Esophagus (tissue), 2 donors: ENCODE results near the gene BMPR1B. TPM values are rescaled to one million over a fixed set of nuclear protein-coding genes. Genes with fewer than 3 reads are reported as not detected.

Experiments used
- H3K27ac ChIP-seq, 2 donors: one replicate each; pipeline ENCODE4 v1.5.1; 2013; ENCODE audit warnings: low read depth in 2 of 2, mild to moderate bottlenecking in 2 of 2, inconsistent platforms in 1 of 2, low read length in 1 of 2, moderate library complexity in 1 of 2
- H3K27me3 ChIP-seq, 2 donors: one replicate each; pipeline ENCODE4 v1.6.1; 2013; ENCODE audit warnings: low read length in 2 of 2, control low read depth in 1 of 2, mild to moderate bottlenecking in 1 of 2; ENCODE audit not compliant: insufficient read depth in 2 of 2, control insufficient read depth in 1 of 2
- H3K36me3 ChIP-seq, 2 donors: one replicate each; pipeline ENCODE4 v1.6.1; 2013; ENCODE audit warnings: low read length in 1 of 2; ENCODE audit not compliant: control insufficient read depth in 2 of 2, insufficient read depth in 2 of 2
- H3K4me1 ChIP-seq, 2 donors: one replicate each; pipeline ENCODE4 v1.6.1; 2013; ENCODE audit warnings: low read length in 1 of 2; ENCODE audit not compliant: control insufficient read depth in 2 of 2, insufficient read depth in 2 of 2
- H3K4me3 ChIP-seq, 2 donors: one replicate each; pipeline ENCODE4 v1.5.1; 2013; ENCODE audit warnings: low read length in 2 of 2, mild to moderate bottlenecking in 2 of 2, low read depth in 1 of 2, moderate library complexity in 1 of 2
- H3K9me3 ChIP-seq, 2 donors: one replicate each; pipeline ENCODE4 v1.6.1; 2013; ENCODE audit warnings: mild to moderate bottlenecking in 2 of 2, low read depth in 1 of 2, low read length in 1 of 2, moderate library complexity in 1 of 2; ENCODE audit not compliant: control insufficient read depth in 2 of 2, insufficient read depth in 1 of 2
- WGBS, 2 donors: extraction: QIAGEN DNeasy Blood & Tissue Kit; methylation state at CpG; one replicate each; pipeline ENCODE4 v1.1.7; 2013; 5-methylcytosine and 5-hydroxymethylcytosine counted together
- polyA plus RNA-seq, 2 donors: library from polyadenylated mRNA; stranded (reverse); fragments of 200-250 nt; gene quantifications; one replicate each; pipeline ENCODE4 v1.2.3, GENCODE V29; 2013
- donor health status: healthy with polysubstance abuse.
- donor health status: Bipolar disorder and iron deficiency.

Gene BMPR1B
- polyA plus RNA-seq, 2 donors = 0.18 to 0.22 TPM

DNA sequence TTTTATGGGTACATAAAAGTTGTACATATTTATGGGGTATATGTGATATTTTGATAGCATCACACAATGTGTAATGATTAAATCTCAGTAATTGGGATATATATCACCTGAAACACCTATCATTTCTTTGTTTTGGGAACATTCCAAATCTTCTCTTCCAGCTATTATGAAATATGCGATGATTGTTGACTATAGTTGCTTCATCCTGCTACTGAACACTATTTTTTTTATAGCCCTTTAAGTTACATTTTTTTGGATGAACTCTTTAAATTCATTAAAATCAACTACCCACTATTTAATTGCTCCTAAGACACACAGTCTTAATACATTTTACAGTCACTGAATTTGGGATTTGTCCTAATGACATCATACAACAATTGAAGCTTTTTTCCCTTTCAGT is 212.9 kb downstream of the BMPR1B start:
- Histone ChIP-seq H3K4me3 (no peak overlapping the region), H3K9me3 (no peaks in the 10 kb centered on the region), H3K27ac (no peak overlapping the region), H3K36me3 (no peaks in the 10 kb centered on the region), H3K4me1 (no peaks in the 10 kb centered on the region), H3K27me3 (no peaks in the 10 kb centered on the region)
- 31 to 49% methylated on average over 1 of the region's 1 CpG for WGBS, 2 donors

DNA sequence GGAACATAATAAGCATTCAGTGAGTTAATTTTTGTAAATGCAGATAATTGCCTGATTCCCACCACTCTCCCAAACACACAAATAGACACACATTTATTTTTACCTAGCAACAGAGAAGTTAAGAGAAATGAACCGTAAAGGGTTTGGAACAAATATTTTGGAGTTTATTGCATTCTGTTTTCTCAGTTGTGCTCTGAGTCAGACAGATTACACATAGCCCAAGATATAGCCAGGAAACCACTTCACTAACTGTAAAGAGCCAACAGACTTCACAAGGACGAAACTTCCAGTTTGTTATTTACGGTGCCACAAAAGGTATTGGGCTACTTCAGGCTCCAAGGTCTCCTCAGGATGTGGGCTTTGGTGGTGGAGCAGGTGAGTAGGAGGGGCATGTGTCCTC is 217.0 kb downstream of the BMPR1B start:
- Histone ChIP-seq H3K4me3 (no peak overlapping the region), H3K9me3 (no peaks in the 10 kb centered on the region), H3K4me1 (no peaks in the 10 kb centered on the region), H3K36me3 (no peaks in the 10 kb centered on the region), H3K27ac (no peak overlapping the region), H3K27me3 (no peaks in the 10 kb centered on the region)
- WGBS, 2 donors = 85 to 89% methylated on average over 3 of the region's 3 CpGs

DNA sequence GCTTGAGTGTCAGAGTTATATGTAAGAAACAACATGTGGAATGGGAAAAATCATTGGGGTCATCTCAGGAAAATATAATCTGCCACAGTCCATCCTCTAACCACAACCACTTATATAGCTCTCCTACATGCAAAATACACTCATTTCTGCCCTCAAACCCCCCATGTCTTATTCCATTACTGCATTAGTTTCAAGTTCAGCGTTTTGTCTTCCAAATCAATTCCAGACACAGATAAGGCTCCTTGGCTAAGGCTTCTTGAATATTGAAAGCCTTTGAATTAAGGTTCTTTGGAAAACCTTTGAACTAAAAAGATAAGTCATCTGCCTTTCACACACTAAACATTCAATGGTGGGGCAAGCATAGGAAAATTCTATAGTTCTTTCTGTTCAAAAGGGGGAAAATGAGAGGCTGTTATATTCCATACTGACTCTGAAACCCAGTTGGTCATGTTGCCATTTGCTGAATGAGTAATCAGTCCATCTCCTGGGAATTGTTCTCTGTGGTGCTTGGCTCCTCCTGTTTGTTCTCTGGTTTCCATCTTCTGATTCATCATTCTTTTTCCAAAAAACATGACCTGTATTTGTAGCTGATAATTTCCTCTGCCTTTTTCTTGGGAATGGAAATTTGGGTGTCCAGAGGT is 218.7 kb downstream of the BMPR1B start:
- 51 to 72% methylated on average over 1 of the region's 1 CpG for WGBS, 2 donors
- no peak overlapping the region for H3K27ac ChIP-seq
- no peaks in the 10 kb centered on the region for H3K4me1 ChIP-seq

DNA sequence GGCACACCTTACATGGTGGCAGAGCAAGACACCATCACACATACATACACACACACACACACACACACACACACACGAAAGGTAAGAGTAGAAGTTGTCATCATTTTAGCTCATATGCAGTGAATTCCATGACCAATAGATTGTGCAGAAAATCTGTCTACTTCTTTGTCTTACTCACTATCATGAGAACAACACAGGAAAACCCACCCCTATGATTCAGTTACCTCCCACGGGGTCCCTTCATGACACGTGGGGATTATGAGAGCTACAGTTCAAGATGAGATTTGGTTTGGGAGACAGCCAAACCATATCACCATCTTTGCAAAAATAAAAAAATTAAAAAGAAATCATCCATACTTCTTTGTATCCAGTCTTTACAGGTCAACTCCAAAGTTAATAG is 221.1 kb downstream of the BMPR1B start:
- H3K9me3 ChIP-seq = no peaks in the 10 kb centered on the region
- no peak overlapping the region for H3K4me3 ChIP-seq
- H3K27me3 ChIP-seq = no peaks in the 10 kb centered on the region
- H3K4me1 ChIP-seq = no peaks in the 10 kb centered on the region
- H3K27ac ChIP-seq = no peak overlapping the region
- 59 to 62% methylated on average over 3 of the region's 3 CpGs for WGBS, 2 donors
- no peaks in the 10 kb centered on the region for H3K36me3 ChIP-seq

More for the DNA sequence above, 218.7 kb downstream of the BMPR1B start:
- no peaks in the 10 kb centered on the region for H3K9me3 ChIP-seq
- H3K27me3 ChIP-seq = no peaks in the 10 kb centered on the region
- H3K4me3 ChIP-seq = no peak overlapping the region
- no peaks in the 10 kb centered on the region for H3K36me3 ChIP-seq

DNA sequence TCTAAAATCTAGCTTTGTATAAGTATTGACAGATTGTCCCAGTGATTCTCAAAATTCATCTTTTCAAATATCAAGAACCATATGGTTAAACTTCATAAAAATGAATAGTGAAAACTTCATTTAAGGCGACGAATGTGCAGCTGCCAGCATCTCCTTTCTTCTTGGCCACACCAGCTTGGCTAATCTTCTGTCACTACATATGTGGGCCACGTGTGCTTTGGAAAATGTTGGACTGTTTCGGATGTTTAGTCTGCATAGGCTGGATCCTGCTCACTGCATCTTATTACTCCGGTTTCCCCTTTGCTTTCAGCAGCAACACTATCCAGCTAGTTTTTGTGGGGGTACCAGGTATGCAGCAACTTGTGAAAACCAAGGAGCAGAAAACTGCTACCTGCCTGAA is 221.9 kb downstream of the BMPR1B start:
- WGBS, 2 donors = 76 to 83% methylated on average over 5 of the region's 5 CpGs
- H3K9me3 ChIP-seq = no peaks in the 10 kb centered on the region
- H3K4me1 ChIP-seq = no peaks in the 10 kb centered on the region
- H3K36me3 ChIP-seq = no peaks in the 10 kb centered on the region
- no peak overlapping the region for H3K27ac ChIP-seq
- H3K4me3 ChIP-seq = no peak overlapping the region
- H3K27me3 ChIP-seq = no peaks in the 10 kb centered on the region

DNA sequence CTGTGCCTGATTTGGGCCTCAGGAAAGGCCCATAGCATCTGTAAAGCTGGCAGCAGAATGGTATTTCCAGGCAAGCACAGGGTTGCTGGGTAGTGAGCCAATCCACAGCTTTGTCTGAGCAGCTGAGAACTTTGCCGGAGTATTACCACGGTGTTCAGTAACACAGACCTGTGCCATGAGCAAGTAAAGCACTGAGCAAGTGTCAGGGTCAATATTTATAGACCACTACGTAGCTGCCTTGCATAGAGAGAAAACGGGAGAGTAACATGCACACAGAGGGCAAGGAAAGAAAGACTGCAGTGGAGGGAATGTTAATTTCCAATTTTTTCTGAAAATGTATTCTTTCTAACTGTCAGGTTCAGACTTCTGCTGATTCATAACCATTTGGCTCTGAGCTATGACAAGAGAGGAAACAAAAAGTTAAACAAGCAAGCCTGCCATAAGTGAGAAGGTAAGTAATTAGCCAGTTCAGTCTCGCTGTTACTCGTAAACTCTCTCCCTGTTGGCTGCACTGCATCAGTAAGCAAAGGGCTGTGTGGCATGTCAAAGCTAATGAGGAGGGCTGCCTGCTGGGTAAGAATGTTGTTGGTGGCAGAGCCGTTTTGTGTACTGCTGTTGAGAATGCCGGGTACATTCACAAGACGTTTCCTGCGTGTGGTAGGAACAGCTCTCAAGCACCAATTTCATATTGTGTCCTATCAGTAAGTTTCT is 238.1 kb downstream of the BMPR1B start:
- WGBS, 2 donors = 11 to 13% methylated on average over 10 of the region's 10 CpGs
- H3K4me1 ChIP-seq = peaks cover 0 to 3% of the 10 kb centered on the region in 2 donors
- no peaks in the 10 kb centered on the region for H3K27me3 ChIP-seq
- H3K4me3 ChIP-seq = no peak overlapping the region
- no peaks in the 10 kb centered on the region for H3K36me3 ChIP-seq
- no peaks in the 10 kb centered on the region for H3K9me3 ChIP-seq
- no peak overlapping the region for H3K27ac ChIP-seq

DNA sequence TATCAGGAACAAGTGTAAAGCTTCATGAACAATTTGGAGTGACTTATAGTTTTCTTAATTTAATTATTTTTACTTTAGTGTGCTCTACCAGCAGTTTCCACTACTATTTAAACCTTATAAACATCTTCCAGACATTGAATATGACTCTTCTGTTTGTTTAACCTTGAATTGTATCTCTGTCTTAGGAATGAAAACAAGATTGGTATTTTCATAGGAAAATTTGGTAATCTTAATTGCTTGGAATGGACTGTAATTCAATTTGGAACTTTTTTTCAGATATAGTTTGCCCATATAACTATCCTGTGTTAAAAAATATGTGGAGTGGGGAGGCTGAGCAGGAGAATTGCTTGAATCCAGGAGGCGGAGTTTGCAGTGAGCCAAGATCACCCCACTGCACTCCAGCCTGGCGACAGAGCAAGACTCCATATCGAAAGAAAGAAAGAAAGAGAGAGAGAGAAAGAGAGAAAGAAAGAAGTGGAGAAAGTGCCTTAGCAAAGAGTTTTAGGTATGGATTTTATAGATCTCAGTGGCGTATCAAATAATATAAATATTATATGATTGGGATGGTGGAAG is 242.4 kb downstream of the BMPR1B start:
- H3K4me1 ChIP-seq = peaks cover 0 to 3% of the 10 kb centered on the region in 2 donors
- H3K27me3 ChIP-seq = no peaks in the 10 kb centered on the region
- no peaks in the 10 kb centered on the region for H3K9me3 ChIP-seq
- H3K27ac ChIP-seq = no peak overlapping the region
- 90 to 97% methylated on average over 4 of the region's 4 CpGs for WGBS, 2 donors
- no peaks in the 10 kb centered on the region for H3K36me3 ChIP-seq
- no peak overlapping the region for H3K4me3 ChIP-seq

DNA sequence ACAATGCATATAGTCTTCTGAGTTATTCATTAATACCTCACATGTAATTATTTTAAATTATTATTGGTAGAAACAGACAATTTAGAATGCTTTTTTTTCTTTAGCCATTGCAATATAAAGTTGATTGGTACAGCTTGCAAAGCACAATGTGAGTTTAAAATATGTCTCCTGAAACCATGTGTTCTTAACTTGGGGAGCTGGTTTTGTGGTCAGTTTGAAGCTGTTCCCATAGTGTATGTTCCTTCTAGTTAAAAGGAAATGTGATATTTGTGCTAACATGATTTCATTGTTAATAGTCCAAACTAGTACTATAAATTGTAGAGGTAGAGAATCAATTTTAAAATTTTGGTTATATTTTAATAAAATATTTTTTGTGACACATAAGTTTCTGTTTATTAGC is 247.2 kb downstream of the BMPR1B start:
- Histone ChIP-seq H3K36me3 (no peaks in the 10 kb centered on the region), H3K9me3 (no peaks in the 10 kb centered on the region), H3K27ac (no peak overlapping the region), H3K4me3 (no peak overlapping the region), H3K4me1 (no peaks in the 10 kb centered on the region), H3K27me3 (no peaks in the 10 kb centered on the region)

DNA sequence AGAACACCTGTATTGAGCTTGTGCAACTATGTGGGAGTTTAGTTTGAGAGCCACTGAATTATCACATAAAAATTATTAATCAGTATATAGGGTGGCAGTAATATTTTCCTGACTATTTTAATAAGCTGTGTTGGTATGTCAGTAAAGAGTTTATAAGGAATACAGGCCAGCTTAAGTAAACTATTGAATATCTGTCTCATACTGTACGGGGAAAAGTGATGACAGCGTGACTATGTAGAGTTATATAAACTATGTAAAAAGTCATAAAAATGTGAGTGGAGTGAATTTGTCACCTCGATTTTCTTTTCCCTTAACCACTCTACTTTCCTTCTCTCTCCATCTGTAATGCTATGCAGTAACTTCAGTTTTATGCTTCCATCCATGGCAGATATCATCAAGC is 250.2 kb downstream of the BMPR1B start:
- H3K4me1 ChIP-seq = no peaks in the 10 kb centered on the region
- 78 to 82% methylated on average over 3 of the region's 3 CpGs for WGBS, 2 donors
- no peaks in the 10 kb centered on the region for H3K36me3 ChIP-seq
- H3K27ac ChIP-seq = no peak overlapping the region
- H3K27me3 ChIP-seq = no peaks in the 10 kb centered on the region
- H3K9me3 ChIP-seq = no peaks in the 10 kb centered on the region
- no peak overlapping the region for H3K4me3 ChIP-seq

DNA sequence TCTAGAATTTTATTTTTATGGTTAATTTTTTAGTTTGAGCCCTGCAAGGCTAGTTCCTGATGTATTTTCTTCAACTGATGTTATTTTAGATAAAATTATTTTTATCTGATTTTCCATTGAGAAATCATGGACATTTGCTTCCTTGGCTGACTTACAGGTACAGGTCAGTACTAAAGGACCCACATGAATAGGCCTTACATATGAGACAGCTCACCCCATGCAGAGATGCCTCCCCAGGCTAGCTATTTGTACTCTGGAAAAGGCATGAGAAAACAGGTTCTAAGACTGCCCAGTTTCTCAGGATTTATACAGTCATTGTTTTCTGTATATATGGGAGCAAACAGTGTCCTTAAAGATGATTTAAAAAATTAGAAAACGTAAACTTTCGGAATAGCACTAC is 255.5 kb downstream of the BMPR1B start:
- Histone ChIP-seq H3K4me1 (no peaks in the 10 kb centered on the region), H3K9me3 (no peaks in the 10 kb centered on the region), H3K27ac (no peak overlapping the region), H3K4me3 (no peak overlapping the region), H3K27me3 (no peaks in the 10 kb centered on the region), H3K36me3 (no peaks in the 10 kb centered on the region)
- WGBS, 2 donors = 92 to 98% methylated on average over 2 of the region's 2 CpGs
